H1 (cell line): ENCODE data around the gene RAB43. TPM values are rescaled to one million over a fixed set of nuclear protein-coding genes. Genes with fewer than 3 reads are reported as not detected.

Source experiments
- CTCF ChIA-PET: fragments of 300-600 bp; sonication (Branson Sonifier 250); formaldehyde crosslinking; loops from one replicate; lab custom pipeline; 2021; ENCODE audit not compliant: partially characterized antibody; lab: Charles Lee
- POLR2A ChIA-PET: fragments of 300-600 bp; sonication (Branson Sonifier 250); formaldehyde crosslinking; loops from one replicate; lab custom pipeline; 2021; ENCODE audit warnings: inconsistent platforms; ENCODE audit not compliant: partially characterized antibody; lab: Charles Lee
- DNase-seq, 2 experiments: peaks; one replicate each; pipeline versions ENCODE4 v3.0.0 to v3.0.0-alpha.2; 2010 to 2022; ENCODE audit warnings: low spot score in 2 of 2, low read depth in 1 of 2, mixed read lengths in 1 of 2
- FAIRE-seq: peaks from 2 replicates; lab custom pipeline; 2011; peaks lifted over from hg19 to GRCh38; lab: Jason Lieb, UNC
- H2AFZ ChIP-seq: 2 replicates; pipeline ENCODE4 v1.8.1; 2012; ENCODE audit warnings: low read length, inconsistent platforms
- H2AK5ac ChIP-seq: 2 replicates; pipeline ENCODE4 v1.6.1; 2013; ENCODE audit warnings: low read depth, low read length
- H2BK120ac ChIP-seq: replicated peaks from 2 replicates; pipeline ENCODE3; 2013; ENCODE audit warnings: low read depth, low read length, inconsistent platforms
- H2BK12ac ChIP-seq: 2 replicates; pipeline ENCODE4 v1.6.1; 2013; ENCODE audit warnings: low read depth, low read length
- H2BK15ac ChIP-seq: 2 replicates; pipeline ENCODE4 v1.6.1; 2013; ENCODE audit warnings: low read length
- H2BK20ac ChIP-seq: 2 replicates; pipeline ENCODE4 v1.6.1; 2013; ENCODE audit warnings: low read length
- H2BK5ac ChIP-seq: 2 replicates; pipeline ENCODE4 v1.6.1; 2013; ENCODE audit warnings: low read depth, low read length
- H3K14ac ChIP-seq: 2 replicates; pipeline ENCODE4 v1.6.1; 2013; ENCODE audit warnings: inconsistent platforms; ENCODE audit not compliant: insufficient read length
- H3K18ac ChIP-seq: 2 replicates; pipeline ENCODE4 v1.6.1; 2013; ENCODE audit warnings: low read length; ENCODE audit errors: extremely low read depth
- H3K23ac ChIP-seq: 2 replicates; pipeline ENCODE4 v1.6.1; 2013; ENCODE audit warnings: inconsistent platforms; ENCODE audit not compliant: insufficient read length
- H3K23me2 ChIP-seq: 2 replicates; pipeline ENCODE4 v1.6.1; 2013; ENCODE audit warnings: low read depth, low read length
- H3K27ac ChIP-seq: 2 replicates; pipeline ENCODE4 v1.6.1; 2011; ENCODE audit warnings: low read depth, low read length, inconsistent platforms
- H3K27me3 ChIP-seq, 4 experiments: replicated peaks in 1 of 4; 1 replicate in 1 of 4; 2 replicates in 3 of 4; pipeline versions ENCODE4 v1.6.1 to v1.8.1; 2011 to 2013; ENCODE audit warnings: low read length in 3 of 4, mild to moderate bottlenecking in 3 of 4, inconsistent platforms in 2 of 4, mixed read lengths in 2 of 4, moderate library complexity in 1 of 4; ENCODE audit not compliant: control insufficient read depth in 3 of 4, insufficient read depth in 3 of 4; ENCODE audit errors: extremely low read depth in 1 of 4
- H3K36me3 ChIP-seq, 4 experiments: 2 replicates each; pipeline versions ENCODE4 v1.6.1 to v1.8.1; 2011 to 2013; ENCODE audit warnings: mild to moderate bottlenecking in 4 of 4, low read length in 3 of 4, moderate library complexity in 2 of 4, control low read depth in 1 of 4, inconsistent platforms in 1 of 4; ENCODE audit not compliant: insufficient read depth in 4 of 4, control insufficient read depth in 2 of 4
- H3K4ac ChIP-seq: replicated peaks from 2 replicates; pipeline ENCODE3; 2013; ENCODE audit warnings: low read length, low read depth, mixed read lengths, inconsistent platforms; ENCODE audit not compliant: insufficient read length
- H3K4me1 ChIP-seq, 4 experiments: replicated peaks in 1 of 4; 1 replicate in 1 of 4; 2 replicates in 3 of 4; pipeline versions ENCODE4 v1.6.1 to v1.8.1; 2011 to 2013; ENCODE audit warnings: low read length in 3 of 4, inconsistent platforms in 2 of 4, mixed read lengths in 1 of 4; ENCODE audit not compliant: insufficient read depth in 4 of 4, control insufficient read depth in 3 of 4
- H3K4me2 ChIP-seq, 2 experiments: 2 replicates each; pipeline versions ENCODE4 v1.6.1 to v1.8.1; 2011 to 2013; ENCODE audit warnings: low read depth in 2 of 2, low read length in 2 of 2, control low read depth in 1 of 2, inconsistent platforms in 1 of 2, mild to moderate bottlenecking in 1 of 2; ENCODE audit not compliant: insufficient read depth in 1 of 2
- H3K4me3 ChIP-seq, 4 experiments: fragments of 200-600, 300-600 bp in 1 of 4; sonication (generic), shearing (Covaris generic), sonication (Bioruptor Twin) in 1 of 4; 2 replicates each; pipeline versions ENCODE4 v1.5.1 to v1.8.1; 2011 to 2016; ENCODE audit warnings: low read length in 4 of 4, low read depth in 3 of 4, control low read depth in 2 of 4, inconsistent platforms in 2 of 4, mild to moderate bottlenecking in 2 of 4, mixed read lengths in 1 of 4, moderate library complexity in 1 of 4; ENCODE audit not compliant: insufficient read depth in 2 of 4; ENCODE audit errors: extremely low read depth in 1 of 4
- H3K56ac ChIP-seq: replicated peaks from 2 replicates; pipeline ENCODE3; 2013; ENCODE audit warnings: low read depth, mild to moderate bottlenecking, mixed read lengths, low read length, inconsistent platforms; ENCODE audit not compliant: insufficient read length
- H3K79me1 ChIP-seq: 2 replicates; pipeline ENCODE4 v1.6.1; 2013; ENCODE audit warnings: low read depth, low read length, control low read depth
- H3K79me2 ChIP-seq, 2 experiments: 2 replicates each; pipeline versions ENCODE4 v1.6.1 to v1.8.1; 2012 to 2013; ENCODE audit warnings: low read length in 2 of 2, mild to moderate bottlenecking in 2 of 2, inconsistent platforms in 1 of 2; ENCODE audit not compliant: insufficient read depth in 2 of 2, control insufficient read depth in 1 of 2
- H3K9ac ChIP-seq, 4 experiments: replicated peaks in 1 of 4; 1 replicate in 1 of 4; 2 replicates in 3 of 4; pipeline versions ENCODE4 v1.6.1 to v1.8.1; 2011 to 2013; ENCODE audit warnings: low read depth in 3 of 4, low read length in 3 of 4, control low read depth in 2 of 4, mild to moderate bottlenecking in 2 of 4, moderate library complexity in 2 of 4, inconsistent platforms in 1 of 4; ENCODE audit errors: extremely low read depth in 1 of 4
- H3K9me3 ChIP-seq, 2 experiments: 2 replicates each; pipeline versions ENCODE4 v1.6.1 to v1.8.1; 2012 to 2013; ENCODE audit warnings: mild to moderate bottlenecking in 2 of 2, moderate library complexity in 2 of 2, control low read depth in 1 of 2, inconsistent platforms in 1 of 2, low read depth in 1 of 2, low read length in 1 of 2, mixed read lengths in 1 of 2; ENCODE audit not compliant: insufficient read depth in 2 of 2
- H4K20me1 ChIP-seq, 2 experiments: replicated peaks in 1 of 2; 2 replicates each; pipeline versions ENCODE3 to v1.8.1; 2011 to 2013; ENCODE audit warnings: inconsistent platforms in 2 of 2, low read length in 2 of 2, mild to moderate bottlenecking in 1 of 2; ENCODE audit not compliant: insufficient read depth in 2 of 2, control insufficient read depth in 1 of 2
- H4K5ac ChIP-seq: 2 replicates; pipeline ENCODE4 v1.6.1; 2013; ENCODE audit warnings: low read length, low read depth, mixed read lengths, inconsistent platforms; ENCODE audit not compliant: insufficient read length
- H4K8ac ChIP-seq: 2 replicates; pipeline ENCODE4 v1.8.0; 2013; ENCODE audit warnings: mild to moderate bottlenecking, moderate library complexity, low read length, inconsistent platforms; ENCODE audit not compliant: insufficient read depth; ENCODE audit errors: extremely low read depth
- H4K91ac ChIP-seq: replicated peaks from 2 replicates; pipeline ENCODE3; 2013; ENCODE audit warnings: low read length, mixed read lengths, inconsistent platforms; ENCODE audit not compliant: insufficient read length
- CHD2 ChIP-seq: IDR thresholded peaks from 2 replicates; pipeline ENCODE4 v1.6.1; 2012; ENCODE audit warnings: low read length, improper control_type of control experiment
- EGR1 ChIP-seq: IDR thresholded peaks from 2 replicates; pipeline ENCODE4 v1.6.1; 2011; ENCODE audit warnings: low read depth, low read length, borderline replicate concordance
- JUN ChIP-seq: IDR thresholded peaks from 2 replicates; pipeline ENCODE4 v1.6.1; 2011; ENCODE audit warnings: low read depth, mild to moderate bottlenecking, improper control_type of control experiment, low read length
- KDM1A ChIP-seq: fragments of 200-600, 300-600 bp; sonication (generic); IDR thresholded peaks from 2 replicates; pipeline ENCODE4 v1.7.1; 2016; ENCODE audit warnings: mild to moderate bottlenecking, low read length, borderline replicate concordance
- MAFK ChIP-seq: IDR thresholded peaks from 2 replicates; pipeline ENCODE4 v1.6.1; 2012; ENCODE audit warnings: low read depth, mild to moderate bottlenecking, improper control_type of control experiment, low read length
- MAX ChIP-seq: IDR thresholded peaks from 2 replicates; pipeline ENCODE4 v1.6.1; 2012; ENCODE audit warnings: inconsistent platforms
- SIRT6 ChIP-seq: IDR thresholded peaks from one replicate; pipeline ENCODE4 v1.7.1; 2012; ENCODE audit warnings: low read length, inconsistent platforms
- SIX5 ChIP-seq: IDR thresholded peaks from 2 replicates; pipeline ENCODE4 v1.6.1; 2011; ENCODE audit warnings: mild to moderate bottlenecking, low read depth, low read length
- SRF ChIP-seq: IDR thresholded peaks from 2 replicates; pipeline ENCODE4 v1.6.1; 2011; ENCODE audit warnings: mild to moderate bottlenecking, low read depth, low read length, moderate library complexity
- TCF12 ChIP-seq: IDR thresholded peaks from 2 replicates; pipeline ENCODE4 v1.6.1; 2011; ENCODE audit warnings: low read depth, mild to moderate bottlenecking, low read length
- TEAD4 ChIP-seq: IDR thresholded peaks from 2 replicates; pipeline ENCODE4 v1.6.1; 2012; ENCODE audit warnings: low read depth, low read length, inconsistent platforms, mixed read lengths
- WGBS, 2 experiments: shearing (Covaris generic) in 1 of 2; methylation state at CpG; one replicate each; pipeline versions ENCODE4 v1.1.6 to v1.1.7; 2013 to 2015; ENCODE audit warnings: low lambda C conversion rate in 2 of 2, mixed read lengths in 2 of 2, inconsistent platforms in 1 of 2, low coverage in 1 of 2, missing lambda C conversion rate in 1 of 2; ENCODE audit not compliant: insufficient replicate concordance in 2 of 2, insufficient coverage in 1 of 2, insufficient read length in 1 of 2; ENCODE audit errors: extremely low coverage in 1 of 2, missing lambda C conversion rate in 1 of 2; 5-methylcytosine and 5-hydroxymethylcytosine counted together
- polyA plus RNA-seq, 7 experiments: library from polyadenylated mRNA; depleted of rRNA in 3 of 7; stranded (reverse) in 5 of 7; unstranded in 2 of 7; fragments of >200 nt in 5 of 7; fragments of 200-250 nt in 2 of 7; gene quantifications; 1 replicate in 5 of 7; 2 replicates in 1 of 7; 4 replicates in 1 of 7; pipeline versions ENCODE4 v1.2.1 to v1.2.3, GENCODE V29; 2011 to 2013; ENCODE audit warnings: missing spikeins in 2 of 7, mixed read lengths in 2 of 7
- total RNA-seq: library from RNA; stranded (reverse); fragmentation: NEBNext Ultra II Directional; extraction: Animal tissue kit (Norgen Biotek cat#: 25700); gene quantifications from 2 replicates; pipeline ENCODE4 v1.2.1, GENCODE V29; 2021
- TF ChIP-seq, protein P1 (sequence below): IDR thresholded peaks from 2 replicates; pipeline ENCODE4 v1.6.1; 2012; ENCODE audit warnings: inconsistent platforms

Gene RAB43
- total and polyA plus RNA-seq, 2 of the 8 experiments (the other 6 are each of a cell fraction or from before 2014, with no cell fraction given), result 13.1 to 19.4 TPM

DNA sequence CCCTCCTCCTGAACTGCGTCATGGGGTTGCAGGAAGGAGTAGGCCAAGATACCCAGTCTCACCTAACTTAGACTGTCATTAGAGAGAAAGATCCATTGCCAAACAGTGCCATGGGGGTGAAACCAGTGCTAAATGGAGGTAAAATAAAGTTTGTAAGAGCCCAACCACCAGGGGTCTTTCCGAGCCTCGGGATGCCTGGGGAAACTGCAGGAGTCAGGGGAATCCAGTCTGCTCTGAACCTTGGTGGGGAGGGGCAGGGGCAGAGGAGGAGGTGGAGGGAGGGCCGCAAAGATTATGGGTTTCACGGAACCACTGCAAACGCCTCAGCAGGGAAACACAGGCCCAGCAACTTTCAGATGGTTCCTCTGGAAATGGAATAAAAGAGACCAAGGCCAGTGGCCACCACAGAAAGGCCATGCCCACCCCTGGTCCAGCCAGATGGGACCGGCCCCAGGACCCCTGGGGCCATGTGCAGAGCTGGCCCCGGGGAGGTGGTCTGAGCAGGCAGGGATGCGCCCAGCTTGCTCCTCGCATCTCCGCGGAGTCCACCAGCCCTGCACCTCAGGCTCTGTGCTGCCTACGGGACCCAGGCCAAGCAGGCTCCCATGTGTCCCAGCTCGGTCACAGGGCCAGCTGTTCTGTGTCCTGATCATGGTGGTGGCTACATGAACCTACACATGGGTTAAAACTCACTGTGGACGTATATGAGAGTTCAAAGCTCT is 80.9 kb downstream of the RAB43 start:
- Histone ChIP-seq H3K14ac (no peak overlapping the region), H3K56ac (no peak overlapping the region), H4K8ac (no peak overlapping the region; the same call in 1 of the 2 replicates), H4K91ac (peak overlapping the region; percentile 81), H3K27me3 (no peaks in the 10 kb centered on the region; a peak in 1 of 7 replicates), H2BK120ac (no peak overlapping the region), H3K4ac (no peak overlapping the region), H2AK5ac (peak overlapping the region; percentile 90; the same call in 1 of the 2 replicates), H4K5ac (no peak overlapping the region), H2BK12ac (no peak overlapping the region; the same call in 1 of the 2 replicates), H2BK5ac (no peak overlapping the region), H3K4me3 (no peak overlapping the region), H3K4me2 (no peak overlapping the region), H3K36me3 (no peaks in the 10 kb centered on the region), H3K18ac (peak overlapping the region; percentile 32), H3K23me2 (no peaks in the 10 kb centered on the region), H2BK15ac (peak overlapping the region; percentile 92; the same call in 1 of the 2 replicates), H3K79me2 (no peaks in the 10 kb centered on the region), H2BK20ac (0 out of 2 replicates have a peak overlapping the region, but pooled peaks have one; percentile 18), H2AFZ (no peak overlapping the region), H3K27ac (no peak overlapping the region), H3K23ac (no peak overlapping the region), H3K4me1 (peaks cover 2 to 15% (median 5%) of the 10 kb centered on the region in 4 experiments; a peak in 6 of 7 replicates), H3K79me1 (no peaks in the 10 kb centered on the region), H3K9me3 (peaks cover 0 to 2% of the 10 kb centered on the region in 2 experiments; a peak in 1 of 4 replicates), H4K20me1 (no peaks in the 10 kb centered on the region), H3K9ac (no peak overlapping the region)
- ChIA-PET CTCF (interaction anchor here (0.7 to 8.4 kb wide), 8 partner anchors 12 to 121 kb away, joined by 3 to 84 read pairs (median 4); no protein-coding TSS in a partner anchor), POLR2A (no interaction called here)
- FAIRE-seq (no peak), DNase-seq (no peak)
- WGBS, 2 experiments, result 88% methylated on average over 13 of the region's 15 CpGs; no CpG with 5 or more reads in 1 of the 2 experiments
- TF ChIP-seq MAX (no peak), SIRT6 (no peak), JUN (no peak), EGR1 (no peak), MAFK (no peak), TCF12 (no peak), TEAD4 (no peak), SIX5 (no peak), SRF (no peak), KDM1A (no peak), CHD2 (no peak)
- TF ChIP-seq, protein P1, sequence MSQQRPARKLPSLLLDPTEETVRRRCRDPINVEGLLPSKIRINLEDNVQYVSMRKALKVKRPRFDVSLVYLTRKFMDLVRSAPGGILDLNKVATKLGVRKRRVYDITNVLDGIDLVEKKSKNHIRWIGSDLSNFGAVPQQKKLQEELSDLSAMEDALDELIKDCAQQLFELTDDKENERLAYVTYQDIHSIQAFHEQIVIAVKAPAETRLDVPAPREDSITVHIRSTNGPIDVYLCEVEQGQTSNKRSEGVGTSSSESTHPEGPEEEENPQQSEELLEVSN, result no peak
